ENCODE results near the gene HOXD3. TPM values are rescaled to one million over a fixed set of nuclear protein-coding genes. Genes with fewer than 3 reads are reported as not detected.

The HOXD3 gene
- total RNA-seq, 2 experiments from 2014 or later = not detected

- Mint-ChIP-seq H3K9me3 (peaks cover 4% of the 10 kb centered on the region), H3K4me3 (no peak overlapping the region), H3K27ac (no peak overlapping the region), H3K27me3 (peaks cover 77% of the 10 kb centered on the region), H3K36me3 (peaks cover 12% of the 10 kb centered on the region), H3K4me1 (ENCODE audit: low read depth) (peaks cover 19% of the 10 kb centered on the region)
- DNase-seq = no peak
- intact Hi-C loops (cut with micrococcal nuclease) = loop anchor here (10.0 kb wide), 1 partner anchor 1804 kb away; the partner anchor contains the start of gene SP9
- POLR2A ChIA-PET = no interaction called here
- CTCF ChIA-PET = interaction anchor here (3.4 to 10.6 kb wide), 2 partner anchors 11 to 317 kb away, joined by 16 to 108 read pairs; no protein-coding TSS in a partner anchor
Measured at GRCh38 chr2:176138526-176138922, 18.6 kb upstream of the HOXD3 start.

- H3K4me1 Mint-ChIP-seq (ENCODE audit: low read depth) = peaks cover 19% of the 10 kb centered on the region
- H3K36me3 Mint-ChIP-seq = peaks cover 12% of the 10 kb centered on the region
- intact Hi-C loops (cut with micrococcal nuclease) = loop anchor here (10.0 kb wide), 1 partner anchor 1804 kb away; the partner anchor contains the start of gene SP9
- H3K27ac Mint-ChIP-seq = no peak overlapping the region
- no peak for DNase-seq
- peaks cover 4% of the 10 kb centered on the region for H3K9me3 Mint-ChIP-seq
- H3K27me3 Mint-ChIP-seq = peaks cover 76% of the 10 kb centered on the region
- ChIA-PET CTCF (interaction anchor here (0.6 to 10.6 kb wide), 9 partner anchors 12 to 513 kb away, joined by 3 to 108 read pairs (median 3); no protein-coding TSS in a partner anchor), POLR2A (no interaction called here)
- H3K4me3 Mint-ChIP-seq = no peak overlapping the region
Measured at GRCh38 chr2:176138923-176139660, 18.0 kb upstream of the HOXD3 start.

GRCh38 chr2:176139661-176140512, 17.2 kb upstream of the HOXD3 start:
- no peak for DNase-seq
- intact Hi-C loops (cut with micrococcal nuclease) = loop anchor here (1.0 to 10.0 kb wide), 3 partner anchors 315 to 1805 kb away; partner anchors contain the start of gene SP9
- ChIA-PET POLR2A (interaction anchor here (0.6 kb wide), 1 partner anchor 673 kb away, joined by 3 read pairs; no protein-coding TSS in a partner anchor), CTCF (interaction anchor here (0.6 to 10.6 kb wide), 23 partner anchors 8 to 1010 kb away, joined by 3 to 108 read pairs (median 4); no protein-coding TSS in a partner anchor)
- Mint-ChIP-seq H3K9me3 (peaks cover 4% of the 10 kb centered on the region), H3K27me3 (peaks cover 75% of the 10 kb centered on the region), H3K4me1 (ENCODE audit: low read depth) (peaks cover 19% of the 10 kb centered on the region), H3K36me3 (peaks cover 12% of the 10 kb centered on the region), H3K4me3 (no peak overlapping the region), H3K27ac (no peak overlapping the region)

GRCh38 chr2:176140513-176141317, 16.4 kb upstream of the HOXD3 start:
- ChIA-PET CTCF (interaction anchor here (0.6 to 10.6 kb wide), 25 partner anchors 9 to 1009 kb away, joined by 3 to 108 read pairs (median 4); no protein-coding TSS in a partner anchor), POLR2A (interaction anchor here (0.6 kb wide), 1 partner anchor 672 kb away, joined by 3 read pairs; no protein-coding TSS in a partner anchor)
- intact Hi-C loops (cut with micrococcal nuclease) = loop anchor here (1.0 kb wide), 2 partner anchors 315 to 414 kb away; no protein-coding TSS in a partner anchor
- H3K4me1 Mint-ChIP-seq (ENCODE audit: low read depth) = peaks cover 15% of the 10 kb centered on the region
- peak; percentile 75 for DNase-seq
- H3K27ac Mint-ChIP-seq = no peak overlapping the region
- H3K4me3 Mint-ChIP-seq = no peak overlapping the region
- peaks cover 4% of the 10 kb centered on the region for H3K9me3 Mint-ChIP-seq
- H3K27me3 Mint-ChIP-seq = peaks cover 74% of the 10 kb centered on the region
- H3K36me3 Mint-ChIP-seq = peaks cover 8% of the 10 kb centered on the region

GRCh38 chr2:176142281-176142680, 14.8 kb upstream of the HOXD3 start:
- no peak for DNase-seq
- Mint-ChIP-seq H3K4me3 (no peak overlapping the region), H3K27me3 (peaks cover 79% of the 10 kb centered on the region), H3K27ac (no peak overlapping the region), H3K4me1 (ENCODE audit: low read depth) (peaks cover 12% of the 10 kb centered on the region), H3K9me3 (peaks cover 4% of the 10 kb centered on the region), H3K36me3 (peaks cover 8% of the 10 kb centered on the region)
- CTCF ChIA-PET = interaction anchor here (2.6 to 10.6 kb wide), 2 partner anchors 313 to 412 kb away, joined by 14 to 108 read pairs; no protein-coding TSS in a partner anchor
- POLR2A ChIA-PET = no interaction called here
- intact Hi-C loops (cut with micrococcal nuclease) = no loop called here

- H3K27ac Mint-ChIP-seq = no peak overlapping the region
- POLR2A ChIA-PET = no interaction called here
- H3K36me3 Mint-ChIP-seq = no peaks in the 10 kb centered on the region
- no peak for DNase-seq
- CTCF ChIA-PET = interaction anchor here (0.7 to 10.6 kb wide), 3 partner anchors 17 to 310 kb away, joined by 3 to 108 read pairs (median 3); no protein-coding TSS in a partner anchor
- H3K4me1 Mint-ChIP-seq (ENCODE audit: low read depth) = peaks cover 12% of the 10 kb centered on the region
- intact Hi-C loops (cut with micrococcal nuclease) = no loop called here
- H3K4me3 Mint-ChIP-seq = no peak overlapping the region
- peaks cover 82% of the 10 kb centered on the region for H3K27me3 Mint-ChIP-seq
- H3K9me3 Mint-ChIP-seq = no peaks in the 10 kb centered on the region
Measured at GRCh38 chr2:176145085-176145969, 11.8 kb upstream of the HOXD3 start.

GRCh38 chr2:176146101-176146500, 11.0 kb upstream of the HOXD3 start:
- Mint-ChIP-seq H3K36me3 (no peaks in the 10 kb centered on the region), H3K27ac (no peak overlapping the region), H3K27me3 (peaks cover 86% of the 10 kb centered on the region), H3K9me3 (no peaks in the 10 kb centered on the region), H3K4me3 (no peak overlapping the region), H3K4me1 (ENCODE audit: low read depth) (peaks cover 8% of the 10 kb centered on the region)
- POLR2A ChIA-PET = no interaction called here
- intact Hi-C loops (cut with micrococcal nuclease) = no loop called here
- CTCF ChIA-PET = interaction anchor here (0.8 to 10.6 kb wide), 2 partner anchors 309 to 409 kb away, joined by 3 to 108 read pairs; no protein-coding TSS in a partner anchor
- DNase-seq = no peak

GRCh38 chr2:176146645-176147044, 10.5 kb upstream of the HOXD3 start:
- CTCF ChIA-PET = interaction anchor here (0.8 to 10.6 kb wide), 2 partner anchors 309 to 408 kb away, joined by 3 to 108 read pairs; no protein-coding TSS in a partner anchor
- POLR2A ChIA-PET = no interaction called here
- Mint-ChIP-seq H3K9me3 (no peaks in the 10 kb centered on the region), H3K27me3 (peaks cover 85% of the 10 kb centered on the region), H3K27ac (no peak overlapping the region), H3K36me3 (no peaks in the 10 kb centered on the region), H3K4me3 (no peak overlapping the region), H3K4me1 (ENCODE audit: low read depth) (peaks cover 7% of the 10 kb centered on the region)
- no peak for DNase-seq
- intact Hi-C loops (cut with micrococcal nuclease) = no loop called here

GRCh38 chr2:176147210-176147799, 9.8 kb upstream of the HOXD3 start:
- H3K9me3 Mint-ChIP-seq = no peaks in the 10 kb centered on the region
- H3K4me1 Mint-ChIP-seq (ENCODE audit: low read depth) = peaks cover 7% of the 10 kb centered on the region
- POLR2A ChIA-PET = no interaction called here
- H3K4me3 Mint-ChIP-seq = no peak overlapping the region
- peaks cover 79% of the 10 kb centered on the region for H3K27me3 Mint-ChIP-seq
- no peaks in the 10 kb centered on the region for H3K36me3 Mint-ChIP-seq
- intact Hi-C loops (cut with micrococcal nuclease) = no loop called here
- CTCF ChIA-PET = interaction anchor here (0.8 to 10.6 kb wide), 2 partner anchors 308 to 407 kb away, joined by 3 to 108 read pairs; no protein-coding TSS in a partner anchor
- no peak for DNase-seq
- H3K27ac Mint-ChIP-seq = no peak overlapping the region

- DNase-seq = no peak
- Mint-ChIP-seq H3K36me3 (no peaks in the 10 kb centered on the region), H3K27ac (no peak overlapping the region), H3K9me3 (no peaks in the 10 kb centered on the region), H3K4me1 (ENCODE audit: low read depth) (peaks cover 7% of the 10 kb centered on the region), H3K27me3 (peaks cover 80% of the 10 kb centered on the region), H3K4me3 (no peak overlapping the region)
- CTCF ChIA-PET = interaction anchor here (10.6 kb wide), 1 partner anchor 308 kb away, joined by 108 read pairs; no protein-coding TSS in a partner anchor
- POLR2A ChIA-PET = no interaction called here
- intact Hi-C loops (cut with micrococcal nuclease) = no loop called here
Measured at GRCh38 chr2:176147800-176148496, 9.2 kb upstream of the HOXD3 start.
